HCT116 (cell line): Measurements from ENCODE around the gene KRI1.

Source experiments
- CEBPB ChIP-seq: IDR thresholded peaks from 2 replicates; pipeline ENCODE4 v1.6.1; 2012; ENCODE audit warnings: low read depth
- EGR1 ChIP-seq: IDR thresholded peaks from 2 replicates; pipeline ENCODE4 v1.6.1; 2012; ENCODE audit warnings: low read depth
- EZH2 ChIP-seq: fragments of 200-600 bp; sonication (generic); IDR thresholded peaks from 2 replicates; pipeline ENCODE4 v1.6.1; 2017; ENCODE audit warnings: antibody characterized with exemption, mixed run types
- EZH2phosphoT487 ChIP-seq: fragments of 200-600 bp; IDR thresholded peaks from 2 replicates; pipeline ENCODE4 v1.6.1; 2018; ENCODE audit warnings: antibody characterized with exemption, borderline replicate concordance
- POLR2A ChIP-seq: IDR thresholded peaks from 2 replicates; pipeline ENCODE4 v1.7.0; 2011; ENCODE audit warnings: borderline replicate concordance; ENCODE audit not compliant: insufficient read depth, insufficient read length; ENCODE audit errors: extremely low read depth
- POLR2AphosphoS5 ChIP-seq: IDR thresholded peaks from 2 replicates; pipeline ENCODE4 v1.6.1; 2011; ENCODE audit warnings: mild to moderate bottlenecking, low read depth, low read length, moderate library complexity
- SIN3A ChIP-seq: IDR thresholded peaks from 2 replicates; pipeline ENCODE4 v1.6.1; 2012; ENCODE audit warnings: low read depth
- SRF ChIP-seq: IDR thresholded peaks from 2 replicates; pipeline ENCODE4 v1.6.1; 2012; ENCODE audit warnings: low read depth
- TCF7L2 ChIP-seq: IDR thresholded peaks from 2 replicates; pipeline ENCODE4 v1.7.0; 2011; ENCODE audit warnings: borderline replicate concordance, inconsistent platforms; ENCODE audit not compliant: insufficient read depth, insufficient read length; ENCODE audit errors: extremely low read depth
- ZFX ChIP-seq: fragments of 450-650 bp; IDR thresholded peaks from 2 replicates; pipeline ENCODE4 v1.6.1; 2017
- ZNF274 ChIP-seq: fragments of 200-500 bp; sonication (Bioruptor generic); IDR thresholded peaks from 2 replicates; pipeline ENCODE4 v1.6.1; 2014; ENCODE audit warnings: mild to moderate bottlenecking, low read depth, low read length, inconsistent platforms
- TF ChIP-seq, protein P1 (sequence below), 3 experiments: fragments of 200-600 bp in 1 of 3; sonication (generic) in 1 of 3; IDR thresholded peaks in 2 of 3; conservative IDR thresholded peaks in 1 of 3; 2 replicates each; pipeline ENCODE4 v1.5.1; 2012 to 2017; ENCODE audit warnings: low read depth in 2 of 3, low read length in 2 of 3, antibody characterized with exemption in 1 of 3, borderline replicate concordance in 1 of 3, control low read depth in 1 of 3, mild to moderate bottlenecking in 1 of 3, mixed read lengths in 1 of 3, mixed run types in 1 of 3, moderate library complexity in 1 of 3; ENCODE audit not compliant: insufficient read depth in 1 of 3
- TF ChIP-seq, protein P2 (sequence below): IDR thresholded peaks from 2 replicates; pipeline ENCODE4 v1.6.1; 2012
- TF ChIP-seq, protein P3 (sequence below): IDR thresholded peaks from 2 replicates; pipeline ENCODE4 v1.6.1; 2012; ENCODE audit warnings: low read depth

DNA sequence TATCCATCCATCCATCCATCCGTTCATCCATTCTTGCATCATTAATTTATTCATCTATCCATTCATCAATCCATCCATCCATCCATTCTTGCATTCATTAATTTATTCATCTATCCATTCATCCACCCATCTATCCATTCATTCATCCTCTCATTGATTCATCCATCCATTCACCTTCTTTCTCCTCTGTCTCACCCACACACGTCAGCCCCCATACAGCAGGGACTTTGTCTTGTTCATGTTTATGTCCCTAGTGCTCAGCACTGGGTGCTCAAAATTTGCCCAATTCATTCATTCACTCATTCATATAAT lies 22.0 kb upstream of the KRI1 start:
- TF ChIP-seq, protein P1, sequence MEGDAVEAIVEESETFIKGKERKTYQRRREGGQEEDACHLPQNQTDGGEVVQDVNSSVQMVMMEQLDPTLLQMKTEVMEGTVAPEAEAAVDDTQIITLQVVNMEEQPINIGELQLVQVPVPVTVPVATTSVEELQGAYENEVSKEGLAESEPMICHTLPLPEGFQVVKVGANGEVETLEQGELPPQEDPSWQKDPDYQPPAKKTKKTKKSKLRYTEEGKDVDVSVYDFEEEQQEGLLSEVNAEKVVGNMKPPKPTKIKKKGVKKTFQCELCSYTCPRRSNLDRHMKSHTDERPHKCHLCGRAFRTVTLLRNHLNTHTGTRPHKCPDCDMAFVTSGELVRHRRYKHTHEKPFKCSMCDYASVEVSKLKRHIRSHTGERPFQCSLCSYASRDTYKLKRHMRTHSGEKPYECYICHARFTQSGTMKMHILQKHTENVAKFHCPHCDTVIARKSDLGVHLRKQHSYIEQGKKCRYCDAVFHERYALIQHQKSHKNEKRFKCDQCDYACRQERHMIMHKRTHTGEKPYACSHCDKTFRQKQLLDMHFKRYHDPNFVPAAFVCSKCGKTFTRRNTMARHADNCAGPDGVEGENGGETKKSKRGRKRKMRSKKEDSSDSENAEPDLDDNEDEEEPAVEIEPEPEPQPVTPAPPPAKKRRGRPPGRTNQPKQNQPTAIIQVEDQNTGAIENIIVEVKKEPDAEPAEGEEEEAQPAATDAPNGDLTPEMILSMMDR (IDR thresholded peaks at IDR 0.05 in 2 of 3, conservative IDR thresholded peaks at IDR 0.05 in 1 of 3; ENCODE audit: borderline replicate concordance in 1 of 3, insufficient read depth in 1 of 3, low read depth in 2 of 3, low read length in 2 of 3): no peak
- TF ChIP-seq, protein P2, sequence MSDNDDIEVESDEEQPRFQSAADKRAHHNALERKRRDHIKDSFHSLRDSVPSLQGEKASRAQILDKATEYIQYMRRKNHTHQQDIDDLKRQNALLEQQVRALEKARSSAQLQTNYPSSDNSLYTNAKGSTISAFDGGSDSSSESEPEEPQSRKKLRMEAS: no peak
- TF ChIP-seq, protein P3, sequence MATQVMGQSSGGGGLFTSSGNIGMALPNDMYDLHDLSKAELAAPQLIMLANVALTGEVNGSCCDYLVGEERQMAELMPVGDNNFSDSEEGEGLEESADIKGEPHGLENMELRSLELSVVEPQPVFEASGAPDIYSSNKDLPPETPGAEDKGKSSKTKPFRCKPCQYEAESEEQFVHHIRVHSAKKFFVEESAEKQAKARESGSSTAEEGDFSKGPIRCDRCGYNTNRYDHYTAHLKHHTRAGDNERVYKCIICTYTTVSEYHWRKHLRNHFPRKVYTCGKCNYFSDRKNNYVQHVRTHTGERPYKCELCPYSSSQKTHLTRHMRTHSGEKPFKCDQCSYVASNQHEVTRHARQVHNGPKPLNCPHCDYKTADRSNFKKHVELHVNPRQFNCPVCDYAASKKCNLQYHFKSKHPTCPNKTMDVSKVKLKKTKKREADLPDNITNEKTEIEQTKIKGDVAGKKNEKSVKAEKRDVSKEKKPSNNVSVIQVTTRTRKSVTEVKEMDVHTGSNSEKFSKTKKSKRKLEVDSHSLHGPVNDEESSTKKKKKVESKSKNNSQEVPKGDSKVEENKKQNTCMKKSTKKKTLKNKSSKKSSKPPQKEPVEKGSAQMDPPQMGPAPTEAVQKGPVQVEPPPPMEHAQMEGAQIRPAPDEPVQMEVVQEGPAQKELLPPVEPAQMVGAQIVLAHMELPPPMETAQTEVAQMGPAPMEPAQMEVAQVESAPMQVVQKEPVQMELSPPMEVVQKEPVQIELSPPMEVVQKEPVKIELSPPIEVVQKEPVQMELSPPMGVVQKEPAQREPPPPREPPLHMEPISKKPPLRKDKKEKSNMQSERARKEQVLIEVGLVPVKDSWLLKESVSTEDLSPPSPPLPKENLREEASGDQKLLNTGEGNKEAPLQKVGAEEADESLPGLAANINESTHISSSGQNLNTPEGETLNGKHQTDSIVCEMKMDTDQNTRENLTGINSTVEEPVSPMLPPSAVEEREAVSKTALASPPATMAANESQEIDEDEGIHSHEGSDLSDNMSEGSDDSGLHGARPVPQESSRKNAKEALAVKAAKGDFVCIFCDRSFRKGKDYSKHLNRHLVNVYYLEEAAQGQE: no peak
- TF ChIP-seq POLR2A: no peak
- TF ChIP-seq EZH2: no peak
- TF ChIP-seq SRF: no peak
- TF ChIP-seq POLR2AphosphoS5: no peak
- no peak for TF ChIP-seq SIN3A
- TF ChIP-seq CEBPB: no peak
- TF ChIP-seq ZFX: no peak
- no peak for TF ChIP-seq TCF7L2
- no peak for TF ChIP-seq ZNF274
- no peak for TF ChIP-seq EZH2phosphoT487
- no peak for TF ChIP-seq EGR1
